ENCODE measurements around the gene INF2. TPM values are rescaled to one million over a fixed set of nuclear protein-coding genes. Genes with fewer than 3 reads are reported as not detected.

The INF2 gene
- total RNA-seq, 1 donor from 2014 or later = 7.8 TPM

DNA sequence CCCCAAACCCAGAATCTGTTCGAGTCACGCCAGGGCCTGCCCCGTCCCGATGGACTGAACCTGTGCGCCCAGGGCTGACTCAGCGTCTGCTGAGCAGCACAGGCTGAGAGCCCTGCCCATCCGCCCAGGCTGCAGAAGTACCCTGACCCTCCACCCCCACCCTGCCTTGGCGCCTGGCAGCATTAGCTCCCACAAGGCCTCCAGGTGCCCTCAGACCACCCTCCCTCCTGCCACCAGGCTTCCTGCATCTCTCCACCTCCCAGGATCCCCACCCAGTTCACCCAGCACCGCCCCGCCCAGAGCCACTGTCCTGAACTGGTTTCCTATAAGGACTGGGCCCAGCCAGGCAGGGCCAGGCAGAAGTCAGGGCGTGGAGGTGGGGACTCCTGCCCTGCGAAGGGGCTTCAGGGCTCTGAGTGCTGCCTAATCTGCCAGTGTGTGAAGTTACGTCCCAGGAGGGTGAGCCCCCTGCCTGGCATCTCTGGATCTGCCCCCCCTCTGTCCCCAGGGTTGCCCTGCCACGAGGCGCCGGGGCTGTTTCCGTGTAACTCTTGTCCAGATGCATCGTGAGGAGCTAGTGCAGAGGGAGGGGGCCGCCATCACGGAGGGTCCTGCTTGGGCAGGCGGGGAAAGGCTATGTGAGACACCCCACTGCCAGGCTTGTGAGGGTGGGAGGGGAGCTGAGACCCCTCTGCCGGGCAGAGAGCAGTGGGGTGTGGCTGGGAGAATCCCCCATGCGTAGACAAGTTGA lies 43.7 kb downstream of the INF2 start:
- Histone ChIP-seq H3K4me3 (no peak overlapping the region), H3K4me1 (no peaks in the 10 kb centered on the region), H3K27ac (no peak overlapping the region), H3K79me2 (ENCODE audit: low read depth) (no peaks in the 10 kb centered on the region), H3K4me2 (no peak overlapping the region), H3K9me3 (ENCODE audit: low read depth) (no peaks in the 10 kb centered on the region), H2AFZ (replicated peaks) (no peak overlapping the region), H4K20me1 (ENCODE audit: low read depth) (no peaks in the 10 kb centered on the region), H3K27me3 (no peaks in the 10 kb centered on the region), H3K36me3 (no peaks in the 10 kb centered on the region), H3K9ac (no peak overlapping the region), H3F3A (ENCODE audit: low read depth) (no peaks in the 10 kb centered on the region)
- H3K4me3 Mint-ChIP-seq = no peak overlapping the region
- H3K27me3 Mint-ChIP-seq (ENCODE audit: insufficient read depth, low read depth) = no peaks in the 10 kb centered on the region
- peaks cover 2% of the 10 kb centered on the region for H3K9me3 Mint-ChIP-seq
- H3K36me3 Mint-ChIP-seq = no peaks in the 10 kb centered on the region
- DNase-seq (ENCODE audit: low spot score) = no peak
- no peak overlapping the region for H3K27ac Mint-ChIP-seq
- no peak for TF ChIP-seq EZH2phosphoT487 (IDR thresholded peaks at IDR 0.05)
- TF ChIP-seq, protein P1, sequence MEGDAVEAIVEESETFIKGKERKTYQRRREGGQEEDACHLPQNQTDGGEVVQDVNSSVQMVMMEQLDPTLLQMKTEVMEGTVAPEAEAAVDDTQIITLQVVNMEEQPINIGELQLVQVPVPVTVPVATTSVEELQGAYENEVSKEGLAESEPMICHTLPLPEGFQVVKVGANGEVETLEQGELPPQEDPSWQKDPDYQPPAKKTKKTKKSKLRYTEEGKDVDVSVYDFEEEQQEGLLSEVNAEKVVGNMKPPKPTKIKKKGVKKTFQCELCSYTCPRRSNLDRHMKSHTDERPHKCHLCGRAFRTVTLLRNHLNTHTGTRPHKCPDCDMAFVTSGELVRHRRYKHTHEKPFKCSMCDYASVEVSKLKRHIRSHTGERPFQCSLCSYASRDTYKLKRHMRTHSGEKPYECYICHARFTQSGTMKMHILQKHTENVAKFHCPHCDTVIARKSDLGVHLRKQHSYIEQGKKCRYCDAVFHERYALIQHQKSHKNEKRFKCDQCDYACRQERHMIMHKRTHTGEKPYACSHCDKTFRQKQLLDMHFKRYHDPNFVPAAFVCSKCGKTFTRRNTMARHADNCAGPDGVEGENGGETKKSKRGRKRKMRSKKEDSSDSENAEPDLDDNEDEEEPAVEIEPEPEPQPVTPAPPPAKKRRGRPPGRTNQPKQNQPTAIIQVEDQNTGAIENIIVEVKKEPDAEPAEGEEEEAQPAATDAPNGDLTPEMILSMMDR (IDR thresholded peaks at IDR 0.05) = no peak
- no peak for TF ChIP-seq EZH2 (IDR thresholded peaks at IDR 0.05)
- peaks cover 9% of the 10 kb centered on the region for H3K4me1 Mint-ChIP-seq

DNA sequence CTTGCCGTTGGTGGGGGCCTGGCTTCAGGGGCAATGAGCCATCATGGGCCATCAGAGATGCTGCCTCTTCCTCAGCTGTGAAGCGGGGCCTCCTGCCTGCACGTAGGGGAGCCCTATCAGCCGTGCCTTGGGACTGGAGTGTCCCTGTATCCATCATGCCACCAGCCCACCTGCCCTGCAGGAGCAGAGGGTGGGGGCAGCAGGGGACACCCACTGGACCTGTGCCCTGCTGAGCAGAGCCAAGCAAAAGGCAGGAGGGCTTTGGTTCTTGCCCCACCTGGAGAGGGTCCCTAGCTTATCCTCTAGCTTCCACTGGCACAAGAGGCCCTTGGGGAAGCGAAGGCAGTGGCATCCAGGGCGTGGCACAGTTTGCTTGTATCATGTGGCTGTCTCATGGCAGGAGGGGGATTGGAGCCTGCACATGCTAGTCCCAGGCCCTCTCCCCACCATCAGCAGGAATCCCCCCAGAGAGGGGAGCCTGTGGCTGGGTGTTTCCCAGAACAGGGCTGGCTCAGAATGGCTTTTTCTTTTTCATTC lies 44.7 kb downstream of the INF2 start:
- TF ChIP-seq, protein P1 (IDR thresholded peaks at IDR 0.05) = no peak
- no peak for TF ChIP-seq EZH2 (IDR thresholded peaks at IDR 0.05)
- Histone ChIP-seq H3K27ac (no peak overlapping the region), H3K4me3 (no peak overlapping the region)

DNA sequence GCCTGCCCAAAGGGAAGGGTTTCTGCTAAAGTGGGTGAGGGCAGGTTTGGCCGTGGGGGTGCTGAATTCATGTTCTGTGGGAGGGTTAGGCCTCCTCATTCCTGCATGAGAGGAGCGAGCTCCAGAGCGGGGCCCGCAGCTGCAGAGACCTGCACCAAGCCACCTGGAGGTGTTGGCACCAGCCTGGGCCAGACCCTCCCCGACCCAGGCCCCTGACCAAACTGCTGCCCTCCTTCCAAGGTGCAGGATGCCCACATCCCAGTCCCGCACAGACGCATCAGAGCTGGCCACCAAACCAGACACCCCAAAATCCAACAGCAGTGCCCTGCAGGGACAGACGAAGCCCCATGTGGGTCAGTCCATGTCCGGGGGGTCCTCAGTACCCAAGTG lies 45.2 kb downstream of the INF2 start:
- H3K4me1 ChIP-seq = no peaks in the 10 kb centered on the region
- H3K79me2 ChIP-seq (ENCODE audit: low read depth) = no peaks in the 10 kb centered on the region
- no peak overlapping the region for H3K9ac ChIP-seq
- DNase-seq (ENCODE audit: low spot score) = no peak
- no peaks in the 10 kb centered on the region for H4K20me1 ChIP-seq (ENCODE audit: low read depth)
- H3K4me3 ChIP-seq = no peak overlapping the region
- Mint-ChIP-seq H3K4me1 (peaks cover 6% of the 10 kb centered on the region), H3K4me3 (no peak overlapping the region), H3K27me3 (ENCODE audit: insufficient read depth, low read depth) (peaks cover 3% of the 10 kb centered on the region), H3K9me3 (no peaks in the 10 kb centered on the region), H3K27ac (no peak overlapping the region), H3K36me3 (no peaks in the 10 kb centered on the region)
- H3K36me3 ChIP-seq = no peaks in the 10 kb centered on the region
- H3K9me3 ChIP-seq (ENCODE audit: low read depth) = no peaks in the 10 kb centered on the region
- no peaks in the 10 kb centered on the region for H3F3A ChIP-seq (ENCODE audit: low read depth)
- TF ChIP-seq, protein P1 (IDR thresholded peaks at IDR 0.05) = no peak
- no peak for TF ChIP-seq EZH2phosphoT487 (IDR thresholded peaks at IDR 0.05)
- no peak for TF ChIP-seq EZH2 (IDR thresholded peaks at IDR 0.05)
- no peak overlapping the region for H3K27ac ChIP-seq
- no peak overlapping the region for H2AFZ ChIP-seq (replicated peaks)
- H3K27me3 ChIP-seq = no peaks in the 10 kb centered on the region
- no peak overlapping the region for H3K4me2 ChIP-seq

More for the DNA sequence above, 44.7 kb downstream of the INF2 start:
- Histone ChIP-seq H2AFZ (replicated peaks) (no peak overlapping the region), H3K36me3 (no peaks in the 10 kb centered on the region), H3K9ac (no peak overlapping the region), H3K4me2 (no peak overlapping the region), H3K27me3 (no peaks in the 10 kb centered on the region), H3K79me2 (ENCODE audit: low read depth) (no peaks in the 10 kb centered on the region), H3F3A (ENCODE audit: low read depth) (no peaks in the 10 kb centered on the region), H3K9me3 (ENCODE audit: low read depth) (no peaks in the 10 kb centered on the region), H3K4me1 (no peaks in the 10 kb centered on the region), H4K20me1 (ENCODE audit: low read depth) (no peaks in the 10 kb centered on the region)
- Mint-ChIP-seq H3K4me1 (peaks cover 7% of the 10 kb centered on the region), H3K27me3 (ENCODE audit: insufficient read depth, low read depth) (no peaks in the 10 kb centered on the region), H3K9me3 (peaks cover 1% of the 10 kb centered on the region), H3K36me3 (no peaks in the 10 kb centered on the region), H3K27ac (no peak overlapping the region), H3K4me3 (no peak overlapping the region)
- DNase-seq (ENCODE audit: low spot score) = no peak

All from neural progenitor cell (in vitro differentiated cells).